Caki2 (cell line): ENCODE data around the gene DUSP23. TPM values are rescaled to one million over a fixed set of nuclear protein-coding genes. Genes with fewer than 3 reads are reported as not detected.

Source experiments
- DNase-seq: peaks from one replicate; pipeline ENCODE4 v3.0.0-alpha.2; 2015; ENCODE audit warnings: low read depth
- in situ Hi-C: cut with HindIII; loops from 2 replicates; pipeline ENCODE4 v1.10.0; 2016; ENCODE audit warnings: low sequenced_read_pairs, low pct_unique_long_range_greater_than_20kb, mixed read lengths
- total RNA-seq: library from RNA; depleted of rRNA; stranded (reverse); fragments of >200 nt; shearing (Covaris generic); gene quantifications from 2 replicates; pipeline ENCODE4 v1.2.3, GENCODE V29; 2014; ENCODE audit warnings: low replicate concordance; rRNA removed

DUSP23 gene
- total RNA-seq = 86.0 and 130 TPM in 2 replicates

DNA sequence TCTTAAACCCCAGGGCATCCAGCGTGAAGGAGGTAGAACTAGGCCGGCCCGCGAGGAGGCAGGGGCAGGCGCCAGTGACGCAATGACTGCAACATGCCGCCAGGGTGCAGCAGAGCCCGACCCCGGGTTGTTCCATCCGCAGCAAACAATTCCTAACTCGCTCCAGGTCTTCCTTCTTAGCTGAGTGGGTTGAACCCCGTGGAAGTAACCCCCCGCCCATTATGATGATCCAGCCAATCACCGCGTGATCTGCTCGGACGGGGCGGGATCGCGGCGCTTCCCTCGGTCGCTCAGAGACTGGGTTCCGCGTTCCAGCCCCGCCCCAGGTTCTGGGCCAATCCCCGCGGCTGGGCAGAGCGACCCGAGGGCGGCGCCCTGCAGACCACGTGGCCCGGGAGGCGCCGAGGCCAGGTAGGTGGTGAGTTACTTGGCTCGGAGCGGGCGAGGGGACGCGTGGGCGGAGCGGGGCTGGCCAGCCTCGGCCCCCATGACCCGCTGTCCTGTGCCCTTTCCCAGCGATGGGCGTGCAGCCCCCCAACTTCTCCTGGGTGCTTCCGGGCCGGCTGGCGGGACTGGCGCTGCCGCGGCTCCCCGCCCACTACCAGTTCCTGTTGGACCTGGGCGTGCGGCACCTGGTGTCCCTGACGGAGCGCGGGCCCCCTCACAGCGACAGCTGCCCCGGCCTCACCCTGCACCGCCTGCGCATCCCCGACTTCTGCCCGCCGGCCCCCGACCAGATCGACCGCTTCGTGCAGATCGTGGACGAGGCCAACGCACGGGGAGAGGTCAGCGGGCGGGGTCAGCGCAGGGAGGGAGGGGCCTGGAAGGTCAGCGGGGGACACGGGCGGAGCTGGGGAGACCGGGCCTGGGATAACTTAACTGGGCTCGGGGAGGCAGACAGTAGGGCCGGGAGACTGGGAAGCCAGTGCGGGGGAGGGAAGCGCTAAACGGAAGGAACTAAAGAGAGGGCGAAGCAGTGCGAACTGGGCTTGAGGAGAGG, at the start of gene DUSP23:
Gene DUSP23, plus strand, starts transcription at position 380 of the 1,000 bp plus-strand sequence. Its CDS starts 139 bp downstream, at position 519.
- peak; percentile 99 for DNase-seq
- in situ Hi-C loops = loop anchor here (25.0 kb wide), 1 partner anchor 106 kb away; no protein-coding TSS in a partner anchor

DNA sequence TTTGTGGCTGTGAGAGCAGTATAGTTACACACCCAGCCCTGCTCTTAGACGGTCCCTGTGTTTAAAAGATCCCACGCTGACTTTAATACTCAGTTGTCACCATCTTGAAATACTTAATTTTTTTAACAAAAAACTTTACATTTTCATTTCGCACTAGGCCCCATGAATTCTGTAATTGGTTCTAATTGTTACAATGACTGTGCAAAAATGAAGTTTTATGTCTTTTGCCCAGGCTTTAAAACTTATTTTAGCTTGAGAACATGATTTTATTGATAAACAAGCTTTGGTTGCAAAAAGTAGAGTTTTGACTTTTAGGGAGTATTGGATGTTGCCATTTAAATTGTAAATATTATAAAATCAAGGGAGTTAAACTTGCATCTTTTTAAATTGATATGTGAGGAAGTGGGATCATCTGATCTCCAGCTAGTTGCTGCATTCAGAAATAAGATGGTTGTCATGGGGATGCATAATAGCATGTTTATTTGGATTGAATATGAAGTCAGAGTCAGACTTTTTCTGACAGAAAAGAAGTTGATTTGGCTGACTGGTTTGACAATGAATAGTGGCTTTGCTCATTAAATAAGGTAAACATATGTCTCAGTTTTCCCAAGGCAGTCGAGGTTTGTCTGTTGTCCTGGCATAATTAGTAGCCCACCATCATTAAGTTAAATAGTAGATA, 43.4 kb upstream of the DUSP23 start:
- in situ Hi-C loops = no loop called here
- DNase-seq = no peak

DNA sequence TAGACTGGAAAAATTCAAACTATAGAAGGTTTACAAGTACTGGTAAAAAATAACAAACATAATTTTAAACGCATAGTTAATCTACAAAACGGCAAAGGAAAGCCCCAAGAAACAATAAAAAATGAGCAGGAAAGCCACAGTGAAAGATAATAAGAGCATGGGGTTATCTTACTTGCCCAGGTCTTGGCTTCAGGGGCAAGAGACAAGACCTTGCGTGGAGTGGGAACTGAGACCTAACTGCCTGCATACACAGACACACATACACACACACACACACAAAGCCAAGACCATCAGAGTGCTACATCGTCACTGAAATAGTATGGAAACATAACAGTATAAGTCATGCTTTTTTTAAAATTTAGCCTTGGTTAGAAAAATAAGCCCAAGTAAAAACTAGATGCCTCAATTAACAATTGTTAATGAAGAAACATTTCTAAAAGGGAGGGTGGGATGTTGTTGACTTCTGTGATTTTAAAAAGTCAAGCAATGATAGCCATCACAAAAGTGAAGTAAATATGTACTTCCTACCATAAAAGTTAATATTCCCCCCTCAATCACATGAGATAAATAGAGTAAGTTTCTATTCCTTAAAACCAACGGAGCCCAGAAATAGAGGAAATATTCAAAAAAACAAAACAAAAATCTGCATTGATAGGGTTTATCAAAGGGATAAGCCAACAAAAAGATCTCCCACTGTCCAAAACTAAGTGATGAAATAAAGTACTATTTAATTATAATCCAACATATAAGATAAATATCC, 36.9 kb upstream of the DUSP23 start:
- in situ Hi-C loops = no loop called here
- DNase-seq = no peak

DNA sequence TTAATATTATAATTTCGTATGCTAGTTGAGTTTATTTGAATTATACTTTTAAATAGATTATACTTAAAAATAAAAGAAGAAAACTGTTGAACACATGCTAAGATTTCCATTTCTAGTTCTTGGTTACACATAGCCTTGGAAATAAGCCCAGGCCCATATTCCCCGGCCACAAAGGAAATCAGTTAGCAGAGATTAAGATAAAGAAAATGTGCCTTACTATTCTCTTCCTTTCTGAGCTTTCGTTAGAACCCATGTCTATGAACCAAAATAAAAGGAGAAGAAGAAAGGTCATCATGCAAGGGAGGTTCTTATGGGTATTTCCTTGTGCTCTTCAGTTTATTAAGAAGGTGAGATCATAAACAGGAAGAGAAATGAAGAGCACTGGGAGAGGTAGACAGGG, 34.1 kb upstream of the DUSP23 start:
- DNase-seq = no peak
- in situ Hi-C loops = no loop called here

DNA sequence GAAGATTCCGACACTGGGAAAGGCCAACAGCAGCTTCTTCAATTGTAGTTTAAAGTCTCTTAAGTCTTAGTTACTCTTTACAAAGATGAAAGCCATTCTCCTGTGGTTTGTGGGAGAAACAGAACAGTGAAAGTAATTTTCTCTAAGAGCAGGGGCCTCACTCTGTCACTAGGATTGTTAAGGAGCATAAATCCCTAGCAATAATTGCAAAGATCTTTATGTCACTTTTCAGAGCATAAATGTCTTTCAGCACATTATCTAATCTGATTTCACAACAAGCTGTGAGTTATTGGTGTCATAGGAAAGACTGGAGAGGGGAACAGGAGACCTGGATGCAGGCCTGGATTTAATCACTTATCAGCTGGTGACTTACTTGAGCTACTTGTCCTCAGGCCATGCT, 32.4 kb upstream of the DUSP23 start:
- no peak for DNase-seq
- in situ Hi-C loops = no loop called here

DNA sequence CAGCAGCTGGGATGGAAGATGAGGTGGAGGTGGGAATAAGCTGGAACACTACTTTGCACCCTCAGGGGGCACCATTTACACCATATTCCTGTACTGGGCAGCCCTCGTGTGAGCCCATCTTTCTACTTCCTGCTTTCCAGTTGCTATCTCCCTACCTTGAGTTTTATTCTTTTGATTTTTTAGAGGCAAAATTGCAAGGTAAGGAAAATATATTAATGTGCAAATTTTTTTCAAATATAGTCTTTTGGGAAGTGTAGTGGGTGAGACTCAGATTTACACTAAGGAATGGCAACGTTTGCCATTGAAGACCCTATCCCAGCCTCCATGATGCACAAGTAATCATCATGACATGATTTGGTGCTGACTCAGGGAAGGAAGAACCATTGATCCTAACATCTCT, 31.1 kb upstream of the DUSP23 start:
- DNase-seq = no peak
- in situ Hi-C loops = no loop called here

DNA sequence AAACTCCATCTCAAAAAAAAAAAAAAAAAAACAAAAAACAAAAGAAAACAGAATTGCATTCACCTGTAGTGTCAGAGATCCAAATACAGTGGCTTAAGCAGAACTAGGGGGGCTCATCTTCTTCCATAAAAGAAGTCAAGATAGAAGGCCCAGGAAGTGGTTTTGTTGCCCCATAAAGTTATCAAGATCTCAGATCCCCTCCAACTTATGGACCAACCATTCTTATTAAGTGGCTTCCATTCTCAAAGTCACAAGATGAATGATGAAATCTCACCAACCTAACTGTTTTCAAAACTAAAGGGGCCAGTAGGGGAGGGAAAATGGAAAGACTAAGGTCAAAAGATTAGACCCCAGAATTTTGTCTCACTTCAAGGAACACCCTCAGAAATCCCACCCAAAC, 30.1 kb upstream of the DUSP23 start:
- no peak for DNase-seq
- in situ Hi-C loops = no loop called here

DNA sequence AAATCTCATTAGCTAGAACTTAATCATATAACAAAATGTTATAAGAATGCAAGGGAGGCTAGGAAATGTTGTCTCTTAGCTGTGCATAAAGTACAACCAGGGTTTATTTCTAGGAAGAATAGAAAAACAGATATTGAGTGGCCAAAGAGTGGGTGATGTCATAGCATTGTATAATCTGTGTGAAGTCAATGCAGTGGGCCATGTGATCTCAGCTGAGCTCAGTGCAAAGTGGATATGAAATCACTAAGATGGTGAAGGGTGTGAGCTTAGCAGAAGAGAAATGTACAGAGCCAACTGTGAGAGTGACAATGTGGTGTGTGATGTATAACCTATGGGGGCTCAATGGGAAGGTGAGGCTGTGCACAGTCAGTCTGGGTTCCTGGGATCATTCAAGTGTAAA, 29.7 kb upstream of the DUSP23 start:
- DNase-seq = no peak
- in situ Hi-C loops = no loop called here

DNA sequence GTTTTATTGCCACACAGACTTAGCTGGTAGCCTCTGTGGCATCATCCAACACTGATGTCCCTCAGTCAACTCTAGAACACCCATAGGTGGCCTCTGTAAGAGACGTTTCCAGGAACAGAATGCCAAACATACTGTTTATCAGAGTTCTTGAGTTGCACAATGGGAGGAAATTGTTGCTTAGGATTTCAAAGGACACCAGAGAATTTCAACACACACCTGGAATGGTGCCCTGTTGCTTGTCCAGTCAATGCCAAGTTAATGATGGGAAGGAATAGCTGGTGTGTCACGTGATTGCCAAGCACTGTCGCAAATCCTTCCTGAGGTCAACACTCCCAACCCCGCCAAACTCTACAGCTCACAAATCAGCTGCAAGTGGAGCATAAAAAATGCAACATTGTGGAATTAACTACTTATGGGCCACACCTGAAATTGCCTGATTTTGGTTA, 28.6 kb upstream of the DUSP23 start:
- in situ Hi-C loops = no loop called here
- DNase-seq = no peak

DNA sequence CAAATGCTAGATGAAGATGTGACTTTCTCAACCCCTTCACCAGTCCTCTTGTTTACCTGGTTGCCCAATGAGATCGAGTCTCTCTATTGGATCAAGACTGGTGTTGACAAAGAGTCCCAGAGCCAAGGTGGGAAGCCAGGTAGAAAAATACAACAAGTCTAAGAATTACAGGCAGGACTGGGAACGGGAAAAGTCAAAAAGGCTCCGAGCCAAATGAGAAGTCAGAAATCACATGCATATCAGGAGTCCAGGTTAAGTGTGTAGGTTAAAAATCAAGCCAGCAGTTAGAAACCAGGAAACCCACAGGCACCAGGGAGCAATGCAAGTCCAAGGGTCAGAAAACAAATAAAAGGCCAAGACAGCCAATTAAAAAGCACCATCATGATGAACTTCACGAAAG, 27.4 kb upstream of the DUSP23 start:
- no peak for DNase-seq
- in situ Hi-C loops = no loop called here

DNA sequence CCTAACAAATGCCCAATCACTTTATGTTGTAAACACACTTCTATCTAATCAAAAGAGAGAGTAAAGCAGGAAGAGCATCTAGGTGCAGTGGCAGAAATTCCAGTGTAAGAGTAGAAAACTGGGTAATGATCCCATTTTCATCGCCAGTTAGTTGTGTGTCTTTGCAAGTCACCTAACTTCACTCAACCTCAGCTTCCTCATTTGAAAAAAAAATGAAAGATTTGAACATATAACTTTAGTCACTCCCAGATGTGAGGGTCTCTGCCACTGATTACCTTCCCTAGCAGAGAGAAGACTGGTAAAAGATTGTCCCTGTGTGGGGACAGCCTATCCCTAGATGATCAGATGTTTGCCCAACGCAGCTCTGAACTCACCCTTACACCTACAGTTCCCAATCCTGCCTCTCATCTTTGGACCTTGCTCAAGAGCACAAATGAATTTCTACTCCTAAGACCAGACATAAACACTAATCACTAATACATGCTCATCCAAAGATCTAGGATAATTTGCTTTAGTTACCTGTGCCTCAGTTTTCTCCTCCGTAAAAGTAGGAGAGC, 25.2 kb upstream of the DUSP23 start:
- no peak for DNase-seq
- in situ Hi-C loops = no loop called here

DNA sequence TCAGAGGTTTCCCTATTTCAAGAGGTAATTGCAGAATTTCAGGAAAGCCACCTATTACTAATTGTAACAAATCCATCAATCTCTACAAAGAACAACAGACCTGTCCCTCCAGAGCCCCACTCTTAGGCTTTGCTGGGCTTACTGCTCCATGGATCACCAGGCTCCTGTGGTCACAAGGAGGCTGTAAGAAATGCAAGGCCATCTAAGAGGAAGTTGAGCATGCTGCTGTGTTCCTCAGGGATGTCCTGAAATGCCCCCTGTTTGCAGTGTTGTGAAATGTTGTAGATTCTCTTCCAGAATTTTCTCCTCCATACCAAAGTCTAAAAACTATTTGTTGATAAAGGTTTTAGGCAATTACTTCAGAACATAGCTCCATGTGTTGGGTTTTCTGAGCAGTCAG, 24.4 kb upstream of the DUSP23 start:
- no peak for DNase-seq
- in situ Hi-C loops = no loop called here

DNA sequence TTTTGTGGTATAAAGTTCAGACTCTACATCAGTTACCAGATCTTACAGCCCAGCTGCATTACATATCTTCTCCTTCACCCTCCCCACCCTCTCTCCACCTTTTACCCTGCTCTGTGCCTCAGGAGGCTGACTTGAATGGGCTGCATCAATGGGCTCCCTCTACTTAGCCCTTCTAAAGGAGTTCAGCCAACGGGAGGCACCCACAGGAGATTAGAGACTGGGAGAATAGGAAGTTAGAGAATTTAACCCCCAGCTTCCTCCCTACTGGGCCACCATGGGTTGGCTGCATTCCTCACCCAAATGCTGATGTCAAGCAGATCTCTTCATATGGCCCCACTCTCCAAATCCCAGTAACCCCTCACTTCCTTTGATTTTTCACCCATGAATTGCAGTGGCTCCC, 17.1 kb upstream of the DUSP23 start:
- DNase-seq = no peak
- in situ Hi-C loops = no loop called here

DNA sequence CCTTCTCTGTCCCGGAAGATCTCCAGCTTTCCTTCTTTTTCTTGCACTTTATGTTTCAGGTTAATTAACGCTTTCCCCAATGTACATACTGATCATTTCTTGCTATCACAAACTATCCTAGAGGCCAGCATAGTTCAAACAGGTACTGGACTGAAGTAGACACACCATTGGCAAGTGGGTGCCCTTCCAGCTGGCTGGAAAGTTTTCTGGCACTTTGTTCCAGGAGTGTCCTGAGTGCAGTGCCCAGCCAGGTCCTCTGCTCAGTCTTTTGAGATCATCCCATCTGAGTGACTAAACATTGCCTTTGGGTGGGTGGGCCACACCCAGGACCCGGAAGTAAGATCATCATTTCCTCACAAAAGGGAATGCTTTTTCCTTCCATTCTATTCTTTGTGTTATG, 15.0 kb upstream of the DUSP23 start:
- no peak for DNase-seq
- in situ Hi-C loops = no loop called here

DNA sequence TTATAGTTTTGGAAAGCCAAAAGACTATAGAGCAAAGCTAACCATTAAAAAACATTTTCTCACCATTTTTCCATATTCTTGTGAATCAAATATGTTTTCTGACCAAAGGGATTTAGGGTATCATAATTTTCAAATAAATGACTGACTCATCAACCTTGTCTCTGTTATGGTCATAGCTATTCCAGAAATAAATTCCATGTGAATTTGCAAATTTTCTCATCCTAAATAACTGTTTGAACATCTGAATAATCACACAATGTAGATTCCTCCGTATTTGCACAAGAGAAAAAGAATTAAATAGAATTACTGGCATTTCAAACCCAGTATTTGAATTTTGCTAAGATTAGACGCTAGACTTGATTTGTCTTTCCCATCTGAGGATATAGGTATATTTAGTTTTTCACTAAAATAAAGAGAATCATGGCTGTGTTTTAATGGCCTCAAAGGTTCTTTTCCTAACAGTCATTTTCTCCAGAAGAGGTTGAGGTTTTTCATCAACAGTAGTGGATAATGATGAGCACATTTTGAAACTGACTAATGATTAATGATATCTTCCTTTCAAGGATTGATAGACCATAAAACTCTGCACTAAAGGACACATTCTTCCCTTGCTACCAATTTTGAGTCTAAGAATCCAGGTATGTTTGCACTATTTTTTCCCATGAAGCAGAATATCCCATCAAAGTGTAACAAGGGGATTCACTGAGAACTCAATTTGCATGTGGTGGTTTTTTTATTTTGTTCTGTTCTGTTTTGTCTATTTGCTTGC, 9.5 kb upstream of the DUSP23 start:
- DNase-seq = no peak
- in situ Hi-C loops = no loop called here

DNA sequence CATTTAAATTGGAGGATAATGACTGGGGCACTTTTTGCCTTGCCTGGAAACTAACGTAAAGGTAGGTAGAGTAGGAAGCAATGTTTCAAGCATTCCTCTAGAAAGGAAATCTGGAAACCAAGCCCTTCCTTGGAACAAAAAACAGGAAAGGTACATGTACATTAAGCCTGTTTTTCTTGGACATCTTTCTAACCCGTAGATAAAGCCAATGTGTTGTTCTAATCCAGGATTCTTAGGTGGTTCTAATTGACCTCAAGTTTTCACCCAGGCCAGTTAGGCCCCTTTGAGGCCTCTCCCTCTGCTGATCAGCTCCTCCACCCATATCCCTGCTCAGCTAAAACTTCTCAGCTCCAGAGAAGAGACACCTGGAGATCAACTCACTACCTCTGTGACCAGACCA, 6.3 kb upstream of the DUSP23 start:
- in situ Hi-C loops = no loop called here
- DNase-seq = no peak

DNA sequence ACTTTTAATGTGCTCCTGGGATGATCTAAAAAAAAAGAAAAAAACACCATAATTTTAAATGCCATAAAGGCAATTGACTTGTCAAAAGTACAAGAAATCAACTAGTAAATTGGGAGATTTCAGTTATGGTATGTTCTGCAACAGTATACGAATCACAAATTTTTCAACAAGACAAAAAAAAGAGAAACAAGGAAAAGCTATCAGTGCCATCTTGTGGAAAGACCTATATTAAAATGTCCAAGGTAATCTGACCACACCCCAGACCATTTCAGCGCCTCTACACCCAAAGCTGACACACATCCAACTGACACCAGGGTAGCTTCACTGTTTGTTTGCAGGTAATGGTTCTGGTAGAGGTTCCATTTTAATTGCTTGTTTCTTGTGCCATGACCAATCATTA, 5.0 kb upstream of the DUSP23 start:
- in situ Hi-C loops = loop anchor here (25.0 kb wide), 1 partner anchor 112 kb away; no protein-coding TSS in a partner anchor
- no peak for DNase-seq

DNA sequence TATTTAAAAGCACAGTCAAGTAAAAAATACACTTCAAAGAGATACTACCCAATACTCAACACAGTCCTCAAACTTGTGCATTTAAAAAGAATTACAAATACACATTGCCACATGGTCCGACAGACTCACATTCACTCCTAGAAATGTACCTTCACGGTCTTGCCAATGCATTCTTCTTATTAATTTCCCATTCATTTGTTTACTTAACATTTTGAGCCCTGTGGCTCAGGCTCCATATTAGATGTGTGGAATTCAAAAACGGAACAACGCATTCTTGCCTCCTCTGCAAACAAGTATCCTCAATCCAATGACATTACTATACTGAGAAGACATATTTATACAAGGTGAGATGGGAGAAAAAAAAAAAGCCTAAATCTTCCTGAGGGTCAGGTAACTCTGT, 2.5 kb upstream of the DUSP23 start:
- in situ Hi-C loops = loop anchor here (25.0 kb wide), 1 partner anchor 109 kb away; no protein-coding TSS in a partner anchor
- no peak for DNase-seq
